NCI-H2196 treated with DMSO at 0.1 percent for 48 hours (cell line): Measurements from ENCODE around the gene IGFBP2.

Source experiments
- DNase-seq: peaks from one replicate; lab custom pipeline; 2025; ENCODE audit not compliant: unreplicated experiment; lab: John Stamatoyannopoulos, UW

The IGFBP2 gene

DNA sequence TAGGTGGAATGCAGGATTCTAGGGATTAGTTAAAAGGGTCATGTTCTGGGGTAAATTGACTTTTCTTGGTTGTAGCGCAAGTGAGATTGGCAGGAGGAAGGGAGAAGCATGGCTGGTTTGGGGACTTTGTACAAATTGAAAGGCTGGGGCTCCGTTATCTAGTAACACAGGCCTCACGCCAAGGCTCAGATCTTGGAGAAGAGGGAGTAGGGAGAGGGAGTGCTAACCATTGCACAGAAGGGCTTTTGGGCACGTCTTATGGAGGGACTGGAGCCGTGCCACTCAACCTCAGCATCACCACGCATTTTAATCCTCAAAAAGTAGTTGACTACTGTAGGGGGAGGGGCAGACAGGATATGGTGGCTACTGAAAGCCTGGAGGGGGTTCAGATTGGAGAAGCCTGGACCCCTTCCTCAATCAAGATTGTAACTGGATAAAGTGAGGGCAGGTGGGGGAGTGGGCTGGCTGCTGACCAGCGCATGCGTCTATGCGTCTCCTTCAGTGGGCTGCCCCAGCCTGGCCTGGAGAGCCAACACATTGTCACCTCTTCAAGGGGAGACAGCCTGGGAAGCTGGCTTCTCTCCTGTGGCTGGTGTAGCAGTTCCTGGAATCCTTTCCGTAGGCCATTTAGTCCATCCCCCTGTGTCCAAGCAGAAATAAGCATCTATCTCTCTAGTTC, 47.9 kb downstream of the IGFBP2 start:
- no peak for DNase-seq

DNA sequence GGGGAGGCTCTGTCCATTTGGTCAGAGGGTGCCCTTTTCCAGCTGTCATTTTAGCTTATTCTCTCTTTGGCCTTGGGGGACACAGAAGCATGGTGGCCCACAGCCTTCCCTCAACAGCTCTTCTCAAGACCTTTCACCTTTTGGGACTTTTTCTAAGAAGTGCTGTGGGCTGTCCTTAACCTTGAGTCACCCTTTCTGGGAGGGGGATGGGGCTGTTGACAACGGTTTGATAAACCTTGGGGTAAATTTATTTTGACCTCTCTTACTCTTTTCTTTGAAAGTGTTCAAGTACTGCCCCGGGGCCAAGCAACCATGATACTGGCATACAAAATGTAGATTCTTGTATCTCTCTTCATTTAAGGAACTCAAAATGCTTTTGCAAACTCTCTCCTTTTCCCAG, 48.5 kb downstream of the IGFBP2 start:
- no peak for DNase-seq

DNA sequence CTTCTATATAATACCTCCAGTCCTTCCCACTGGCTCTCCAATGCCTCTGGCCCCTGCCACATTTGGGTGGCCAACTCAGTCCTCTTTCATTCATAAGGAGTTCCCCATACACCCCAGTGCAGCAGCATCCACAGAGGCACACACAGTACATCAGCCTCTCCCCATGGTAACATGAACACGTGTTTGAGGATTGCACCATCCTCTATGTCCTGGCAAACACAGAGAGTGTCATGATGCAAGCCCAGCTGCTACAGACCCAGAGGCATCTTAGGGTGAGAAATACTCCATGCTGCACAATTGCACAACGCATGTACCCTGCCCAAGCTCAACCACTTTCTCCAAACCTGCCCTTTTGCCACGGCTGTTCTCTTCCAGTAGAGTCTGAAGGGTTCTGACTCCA, 50.6 kb downstream of the IGFBP2 start:
- DNase-seq = no peak

DNA sequence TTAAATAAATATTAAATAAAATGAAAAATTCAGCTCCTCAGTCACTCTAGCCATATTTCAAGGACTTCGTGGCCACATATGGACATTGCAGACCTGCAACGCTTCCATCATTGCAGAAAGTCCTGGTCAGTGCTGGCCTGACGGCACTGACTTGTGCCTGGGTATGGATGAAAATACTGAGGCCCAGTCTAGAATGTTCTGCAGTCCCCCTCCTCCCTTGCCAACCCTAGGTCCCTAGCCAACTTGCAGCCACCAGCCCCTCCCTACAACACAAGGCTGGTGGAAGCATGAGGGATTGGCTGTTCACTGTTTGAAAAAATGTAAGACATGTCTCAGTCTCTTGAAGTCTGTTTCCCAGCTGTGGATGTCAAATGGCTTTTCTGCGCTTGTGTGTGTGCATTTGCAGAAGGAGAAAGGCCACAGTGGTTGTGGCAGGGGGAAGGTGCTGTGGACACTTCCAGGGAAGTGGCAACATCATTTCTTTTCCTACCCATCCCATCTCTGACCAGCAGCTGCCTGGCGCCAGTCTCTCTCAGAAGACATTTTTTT, 52.2 kb downstream of the IGFBP2 start:
- DNase-seq = no peak

- DNase-seq = no peak
These were observed 53.9 kb downstream of the IGFBP2 start for GRCh38 chr2:216687111-216687510.

DNA sequence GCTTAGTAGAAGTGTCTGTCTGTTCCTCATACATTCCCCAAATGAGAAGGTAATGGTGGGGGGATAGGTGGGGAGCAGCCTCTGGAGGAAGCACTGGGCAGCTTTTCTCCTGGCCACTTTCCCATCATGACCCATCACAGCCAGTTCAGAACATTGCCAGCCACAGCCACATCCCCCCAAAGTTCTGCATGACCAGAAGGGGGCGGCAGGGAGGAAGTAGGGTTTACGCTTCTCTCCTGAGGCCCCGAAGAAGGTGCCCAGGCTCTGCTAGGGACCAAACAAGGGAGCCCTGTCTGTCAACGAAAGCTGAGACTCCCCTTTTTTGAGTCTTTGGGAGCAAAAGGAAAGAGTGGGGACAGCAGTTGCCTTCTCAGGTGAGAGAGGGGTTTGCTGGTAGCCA, 54.4 kb downstream of the IGFBP2 start:
- DNase-seq = no peak

DNA sequence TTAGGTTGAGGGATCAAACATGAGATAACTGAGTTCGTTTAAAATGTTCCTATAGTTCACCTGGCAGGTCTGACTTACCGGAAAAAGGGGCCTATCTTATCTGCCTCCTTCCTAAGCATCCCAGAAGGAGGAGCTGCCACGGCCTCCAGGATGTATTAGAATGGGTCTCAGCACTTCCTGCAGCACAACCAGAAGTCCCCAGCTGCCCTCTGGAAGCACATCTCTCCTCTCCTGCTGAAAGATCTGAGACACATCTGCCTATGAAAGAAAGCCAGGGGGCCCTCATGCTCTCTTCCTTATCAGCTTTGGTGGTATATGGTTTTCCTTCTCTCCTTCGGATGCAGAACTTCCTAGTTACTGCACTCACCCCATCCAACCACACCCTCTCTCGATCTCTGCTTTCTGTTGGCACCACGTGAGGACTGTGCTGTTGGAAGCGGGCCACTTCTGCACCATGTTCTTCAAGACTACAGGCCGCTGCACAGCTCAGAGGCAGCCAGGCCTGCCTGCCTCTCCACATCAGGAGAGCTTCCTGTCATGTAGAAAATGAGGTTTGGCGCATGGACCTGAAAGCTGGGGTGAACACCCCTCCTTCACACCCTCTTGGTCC, 55.6 kb downstream of the IGFBP2 start:
- DNase-seq = peak; percentile 29

DNA sequence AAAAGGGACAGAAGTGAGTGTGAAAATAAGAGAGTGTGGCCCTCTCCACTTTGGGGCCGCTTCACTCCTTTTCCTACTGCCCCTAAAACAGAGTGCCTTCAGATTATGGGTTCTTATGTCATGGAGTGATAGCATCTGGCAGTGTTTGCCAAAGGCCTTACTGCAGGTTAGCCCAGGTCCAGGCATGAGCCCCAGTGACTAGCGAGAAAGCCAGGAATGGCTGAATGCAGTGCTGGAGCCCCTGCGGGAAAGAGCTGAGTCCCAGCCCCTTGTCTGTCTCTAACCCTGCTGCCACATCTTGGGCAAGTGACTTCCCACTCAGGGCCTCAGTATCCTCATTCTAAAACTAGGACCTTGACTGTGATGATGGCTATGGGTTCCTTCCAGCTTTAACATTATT, 56.2 kb downstream of the IGFBP2 start:
- DNase-seq = no peak

DNA sequence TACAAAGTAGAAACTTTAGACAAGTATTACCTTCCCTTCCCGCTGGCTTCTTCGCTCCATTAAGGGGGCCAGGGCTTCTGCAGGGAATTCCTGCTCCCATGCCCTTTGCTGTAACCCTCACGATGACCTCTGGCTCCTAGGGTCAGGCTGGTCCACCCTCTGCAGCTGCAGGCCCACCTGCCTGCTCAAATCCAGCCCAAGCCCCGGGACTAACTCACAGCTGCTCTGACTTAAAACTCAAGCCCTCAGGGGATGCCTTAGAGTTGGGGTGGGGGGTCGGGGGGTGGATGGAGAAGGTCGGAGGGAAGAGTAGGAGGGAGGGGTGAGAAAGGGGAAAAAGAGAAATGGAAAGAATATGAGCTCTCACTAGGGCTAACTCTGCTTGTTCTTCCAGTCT, 57.2 kb downstream of the IGFBP2 start:
- no peak for DNase-seq

GRCh38 chr2:216690853-216691741, 57.9 kb downstream of the IGFBP2 start:
- peak; percentile 87 for DNase-seq

GRCh38 chr2:216692636-216693413, 59.6 kb downstream of the IGFBP2 start:
- DNase-seq = peak; percentile 73

DNA sequence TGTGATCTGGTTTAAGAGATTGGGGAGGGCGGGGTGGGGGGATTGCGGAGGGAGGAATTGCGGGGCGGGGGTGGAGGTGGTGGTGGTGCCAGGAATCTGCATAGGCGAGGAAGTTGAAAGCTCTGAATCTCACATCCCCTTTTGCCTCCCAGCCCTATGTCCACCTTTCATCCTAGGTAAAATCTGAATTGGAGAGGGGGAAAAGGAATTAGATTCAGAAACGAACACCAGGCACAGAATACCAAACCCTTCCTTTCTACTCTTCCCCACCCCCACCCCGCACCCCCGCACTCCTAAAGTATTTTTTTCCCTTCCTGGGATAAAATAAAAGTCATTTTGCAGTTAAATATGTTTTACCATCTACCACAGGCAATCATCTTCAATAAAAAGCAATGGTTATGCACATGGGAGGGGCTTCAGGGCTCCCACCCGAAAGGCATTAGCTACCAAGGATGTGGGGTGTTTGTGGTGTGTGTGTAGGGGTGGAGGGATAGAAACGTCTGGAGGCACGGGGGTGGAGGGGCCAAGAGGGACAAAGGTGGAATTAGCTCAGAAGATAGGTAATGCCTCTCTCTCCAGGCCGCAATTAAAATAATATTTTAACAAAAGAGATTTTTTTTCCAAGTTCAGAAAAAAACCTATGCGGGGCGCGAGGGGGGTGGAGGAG, 60.3 kb downstream of the IGFBP2 start:
- DNase-seq = no peak

- DNase-seq = no peak
These were observed 61.0 kb downstream of the IGFBP2 start for GRCh38 chr2:216694082-216694825.

GRCh38 chr2:216694826-216695217, 61.6 kb downstream of the IGFBP2 start:
- DNase-seq = no peak

GRCh38 chr2:216695401-216695821, 62.2 kb downstream of the IGFBP2 start, which contains the start of gene IGFBP5:
TSS of gene IGFBP5 (minus strand) at chr2:216695549. CDS start at chr2:216694775, 774 bp downstream.
- peak; percentile 67 for DNase-seq

- no peak for DNase-seq
These were observed 63.1 kb downstream of the IGFBP2 start for GRCh38 chr2:216696321-216696720.

GRCh38 chr2:216696751-216697560, 63.7 kb downstream of the IGFBP2 start:
- DNase-seq = peak; percentile 18

DNA sequence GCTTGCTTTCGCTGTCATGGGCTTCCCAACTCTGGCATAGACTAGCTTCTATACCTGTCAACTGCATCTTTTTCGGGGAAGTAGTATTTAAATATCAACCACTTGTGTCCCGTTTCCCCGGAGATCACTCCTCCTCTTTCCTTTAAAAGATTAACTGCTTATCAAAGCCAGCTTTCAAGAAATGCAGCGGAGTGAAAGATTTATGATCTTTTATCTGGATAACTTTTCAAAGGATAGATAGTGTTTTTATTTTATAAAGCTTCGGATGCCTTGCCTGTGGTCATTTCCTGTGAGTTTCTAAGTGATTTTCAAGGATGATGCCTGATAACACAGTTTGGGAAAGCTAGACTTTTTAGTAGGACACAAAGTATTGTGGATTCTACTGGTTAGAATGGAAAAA, 65.1 kb downstream of the IGFBP2 start:
- DNase-seq = no peak

GRCh38 chr2:216698895-216699294, 65.7 kb downstream of the IGFBP2 start:
- peak; percentile 86 for DNase-seq
